A549 (cell line): ENCODE measurements around the gene ARHGAP31. TPM values are rescaled to one million over a fixed set of nuclear protein-coding genes. Genes with fewer than 3 reads are reported as not detected.

Experiments
- ATAC-seq, 2 experiments: fragments of 200-7000 bp in 1 of 2; fragments of >200 bp in 1 of 2; cut with Nextera tagmentation in 1 of 2; cut with Tn5 transposase in 1 of 2; 3 replicates each; pipeline versions ENCODE4 v1.8.0 to v1.9.1; 2018 to 2020; ENCODE audit warnings: mild to moderate bottlenecking in 1 of 2, moderate library complexity in 1 of 2
- CTCF ChIA-PET: fragments of 300-600 bp; sonication (Branson Sonifier 250); formaldehyde crosslinking; extraction: SDS; loops from one replicate; lab custom pipeline; 2021; ENCODE audit warnings: antibody characterized with exemption, inconsistent platforms; lab: Yijun Ruan, JAX
- POLR2A ChIA-PET: fragments of 350-600 bp; formaldehyde crosslinking; extraction: SDS; loops from one replicate; lab custom pipeline; 2021; ENCODE audit warnings: antibody characterized with exemption, inconsistent platforms; lab: Yijun Ruan, JAX
- DNase-seq, 2 experiments: peaks; one replicate each; pipeline versions ENCODE4 v3.0.0 to v3.0.0-alpha.2; 2011 to 2016; ENCODE audit warnings: low read depth in 1 of 2, low spot score in 1 of 2
- FAIRE-seq: peaks from 2 replicates; lab custom pipeline; 2011; peaks lifted over from hg19 to GRCh38; lab: Jason Lieb, UNC
- H3K27ac ChIP-seq, 2 experiments: fragments of >200 bp; sonication (Bioruptor Twin); formaldehyde crosslinking; 3 replicates each; pipeline ENCODE4 v1.5.1; 2016 to 2017
- H3K4me1 ChIP-seq: fragments of >200 bp; sonication (Bioruptor Twin); formaldehyde crosslinking; 3 replicates; pipeline ENCODE4 v1.6.1; 2016
- H3K4me2 ChIP-seq: fragments of >200 bp; sonication (Bioruptor Twin); formaldehyde crosslinking; 3 replicates; pipeline ENCODE4 v1.6.1; 2016
- H3K4me3 ChIP-seq: fragments of >200 bp; sonication (Bioruptor Twin); formaldehyde crosslinking; 3 replicates; pipeline ENCODE4 v1.5.1; 2016
- H3K9me3 ChIP-seq: fragments of >200 bp; sonication (Bioruptor Twin); formaldehyde crosslinking; 3 replicates; pipeline ENCODE4 v1.6.1; 2016
- BCL3 ChIP-seq: fragments of >200 bp; sonication (Bioruptor Twin); formaldehyde crosslinking; IDR thresholded peaks from 3 replicates; pipeline ENCODE4 v1.6.1; 2016
- BHLHE40 ChIP-seq: IDR thresholded peaks from 2 replicates; pipeline ENCODE4 v1.6.1; 2012; ENCODE audit warnings: low read depth, low read length, inconsistent platforms
- CBX2 ChIP-seq: fragments of 200-600 bp; sonication (generic); IDR thresholded peaks from 2 replicates; pipeline ENCODE4 v1.6.1; 2016; ENCODE audit warnings: low read depth, mild to moderate bottlenecking, borderline replicate concordance
- CEBPB ChIP-seq, 2 experiments: fragments of >200 bp in 1 of 2; sonication (Bioruptor Twin) in 1 of 2; formaldehyde crosslinking in 1 of 2; IDR thresholded peaks; 2 replicates each; pipeline ENCODE4 v1.6.1; 2012 to 2016
- EHF ChIP-seq: fragments of 250-450 bp; sonication (Bioruptor Pico); IDR thresholded peaks from 2 replicates; pipeline ENCODE4 v1.5.0; 2020; ENCODE audit warnings: mild to moderate bottlenecking
- HDAC2 ChIP-seq: fragments of 200-600 bp; sonication (generic); IDR thresholded peaks from 2 replicates; pipeline ENCODE4 v1.6.1; 2016
- KDM5A ChIP-seq: fragments of 200-600 bp; sonication (generic); IDR thresholded peaks from 2 replicates; pipeline ENCODE4 v1.6.1; 2016; ENCODE audit warnings: antibody characterized with exemption, mild to moderate bottlenecking
- MAFK ChIP-seq: fragments of 450-650 bp; IDR thresholded peaks from 2 replicates; pipeline ENCODE4 v1.6.1; 2014; ENCODE audit not compliant: partially characterized antibody
- MYC ChIP-seq: IDR thresholded peaks from 2 replicates; pipeline ENCODE4 v1.6.1; 2012; ENCODE audit warnings: mild to moderate bottlenecking, inconsistent platforms, low read length, improper control_type of control experiment, borderline replicate concordance
- NPAS2 ChIP-seq: fragments of 250-450 bp; sonication (Bioruptor Pico); IDR thresholded peaks from 2 replicates; pipeline ENCODE4 v1.8.0; 2022; ENCODE audit warnings: mild to moderate bottlenecking, moderate library complexity, borderline replicate concordance
- PHF8 ChIP-seq: fragments of 200-600 bp; sonication (generic); IDR thresholded peaks from 2 replicates; pipeline ENCODE4 v1.6.1; 2016; ENCODE audit warnings: low read depth, mild to moderate bottlenecking, antibody characterized with exemption, moderate library complexity, borderline replicate concordance
- POLR2A ChIP-seq: IDR thresholded peaks from 2 replicates; pipeline ENCODE4 v1.6.1; 2012; ENCODE audit warnings: mild to moderate bottlenecking, low read length
- POLR2AphosphoS2 ChIP-seq: conservative IDR thresholded peaks from 2 replicates; pipeline ENCODE4 v1.6.1; 2012; ENCODE audit warnings: low read length, improper control_type of control experiment, inconsistent platforms
- RAD21 ChIP-seq, 2 experiments: fragments of >200 bp in 1 of 2; sonication (Bioruptor Twin) in 1 of 2; formaldehyde crosslinking in 1 of 2; IDR thresholded peaks in 1 of 2; conservative IDR thresholded peaks in 1 of 2; 2 replicates in 1 of 2; 3 replicates in 1 of 2; pipeline ENCODE4 v1.6.1; 2012 to 2018; ENCODE audit warnings: inconsistent platforms in 1 of 2
- RARB ChIP-seq: fragments of 250-450 bp; sonication (Bioruptor Pico); IDR thresholded peaks from 2 replicates; pipeline ENCODE4 v1.8.0; 2021; ENCODE audit warnings: mild to moderate bottlenecking, moderate library complexity
- RFX5 ChIP-seq: fragments of 450-650 bp; IDR thresholded peaks from 2 replicates; pipeline ENCODE4 v1.7.1; 2014; ENCODE audit warnings: antibody characterized with exemption, mild to moderate bottlenecking, moderate library complexity
- RNF2 ChIP-seq: fragments of 200-600 bp; sonication (generic); IDR thresholded peaks from 2 replicates; pipeline ENCODE4 v1.6.1; 2016; ENCODE audit warnings: low read depth, mild to moderate bottlenecking, antibody characterized with exemption, moderate library complexity, borderline replicate concordance
- SMC3 ChIP-seq: fragments of >200 bp; sonication (Bioruptor Twin); formaldehyde crosslinking; IDR thresholded peaks from 3 replicates; pipeline ENCODE4 v1.6.1; 2018; ENCODE audit warnings: inconsistent platforms
- SREBF2 ChIP-seq: fragments of 450-650 bp; IDR thresholded peaks from 2 replicates; pipeline ENCODE4 v1.6.1; 2014; ENCODE audit warnings: mild to moderate bottlenecking, moderate library complexity
- USF2 ChIP-seq: fragments of 450-650 bp; IDR thresholded peaks from 2 replicates; pipeline ENCODE4 v1.6.1; 2014; ENCODE audit warnings: antibody characterized with exemption
- WGBS: methylation state at CpG from one replicate; pipeline ENCODE4 v1.1.6; 2017; ENCODE audit errors: missing lambda C conversion rate; 5-methylcytosine and 5-hydroxymethylcytosine counted together
- polyA plus RNA-seq, 4 experiments: library from polyadenylated mRNA; depleted of rRNA in 3 of 4; stranded (reverse); fragments of >200 nt; fragmentation: RNase III in 1 of 4; extraction: RNeasy Plus Mini Kit Qiagen cat#74134 plus additional on column Dnase treatment in 1 of 4; gene quantifications; 2 replicates in 3 of 4; 3 replicates in 1 of 4; pipeline ENCODE4 v1.2.3, GENCODE V29; 2011 to 2017
- TF ChIP-seq, protein P1 (sequence below): fragments of 150-350 bp; IDR thresholded peaks from 2 replicates; pipeline ENCODE4 v1.6.1; 2014; ENCODE audit warnings: low read depth, mild to moderate bottlenecking, low read length
- TF ChIP-seq, protein P2 (sequence below): fragments of 250-450 bp; sonication (Bioruptor Pico); IDR thresholded peaks from 2 replicates; pipeline ENCODE4 v1.5.0; 2021; ENCODE audit warnings: mild to moderate bottlenecking, moderate library complexity, borderline replicate concordance
- TF ChIP-seq, protein P3 (sequence below): fragments of >200 bp; sonication (Bioruptor Twin); formaldehyde crosslinking; IDR thresholded peaks from 2 replicates; pipeline ENCODE4 v1.6.1; 2016
- TF ChIP-seq, protein P4 (sequence below): fragments of >200 bp; sonication (Bioruptor Twin); formaldehyde crosslinking; IDR thresholded peaks from 3 replicates; pipeline ENCODE4 v1.5.1; 2016

ARHGAP31 gene
- polyA plus RNA-seq, 2 of the 4 experiments (the other 2 are of a cell fraction) = 0.93 to 1.3 TPM

DNA sequence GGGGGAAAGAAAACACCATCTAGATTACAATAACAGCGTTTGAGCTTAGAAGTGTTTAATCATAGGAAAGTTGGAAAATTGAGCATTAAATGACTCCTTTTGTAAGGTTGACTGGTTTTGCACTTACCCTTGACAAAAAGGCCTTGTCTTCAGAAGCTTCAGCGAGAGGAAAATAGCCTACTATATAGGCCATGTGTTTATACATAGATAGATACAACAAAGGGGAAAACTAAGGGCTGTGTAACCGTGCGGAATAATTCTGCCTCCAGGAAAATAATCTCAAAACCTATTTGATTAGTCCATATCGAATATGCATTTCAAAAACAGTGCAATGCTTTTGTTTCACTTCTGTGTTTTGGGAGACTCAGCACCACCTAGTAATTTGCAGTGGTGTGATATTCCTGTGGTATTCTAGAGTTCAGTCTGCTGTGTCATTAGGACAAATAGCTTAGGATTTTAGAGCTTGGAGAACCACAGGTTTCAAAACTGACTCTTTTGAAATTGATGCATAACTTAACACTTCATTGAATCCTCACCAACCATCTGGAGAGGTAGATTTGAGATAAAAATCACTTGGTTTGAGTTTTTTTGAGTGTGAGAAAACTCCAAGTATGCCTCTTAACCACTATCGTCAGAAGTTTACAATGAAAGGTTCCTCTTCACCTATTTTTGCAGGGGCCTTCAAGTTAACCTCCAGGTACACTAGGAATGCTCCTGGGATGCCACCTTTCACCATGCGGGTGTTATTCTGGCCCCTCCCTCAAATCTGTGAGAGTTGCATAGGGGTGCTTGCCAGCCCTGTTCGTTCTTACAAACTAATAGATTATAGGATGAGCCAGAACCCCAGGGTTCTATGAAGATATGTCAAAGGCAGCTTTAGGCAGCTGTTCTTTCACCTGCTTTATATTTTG is 1.9 kb downstream of the ARHGAP31 start (continued):
- TF ChIP-seq, protein P1, sequence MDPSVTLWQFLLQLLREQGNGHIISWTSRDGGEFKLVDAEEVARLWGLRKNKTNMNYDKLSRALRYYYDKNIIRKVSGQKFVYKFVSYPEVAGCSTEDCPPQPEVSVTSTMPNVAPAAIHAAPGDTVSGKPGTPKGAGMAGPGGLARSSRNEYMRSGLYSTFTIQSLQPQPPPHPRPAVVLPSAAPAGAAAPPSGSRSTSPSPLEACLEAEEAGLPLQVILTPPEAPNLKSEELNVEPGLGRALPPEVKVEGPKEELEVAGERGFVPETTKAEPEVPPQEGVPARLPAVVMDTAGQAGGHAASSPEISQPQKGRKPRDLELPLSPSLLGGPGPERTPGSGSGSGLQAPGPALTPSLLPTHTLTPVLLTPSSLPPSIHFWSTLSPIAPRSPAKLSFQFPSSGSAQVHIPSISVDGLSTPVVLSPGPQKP = no peak
- no peak for TF ChIP-seq EHF (CRISPR knock-in tag)
- TF ChIP-seq SREBF2 = no peak
- TF ChIP-seq POLR2A = no peak

- DNase-seq (no peak), FAIRE-seq (no peak), ATAC-seq (no peak)
- no peak for TF ChIP-seq CEBPB (IDR thresholded peaks at IDR 0.05)
- no peak for TF ChIP-seq BCL3
- TF ChIP-seq, protein P2, sequence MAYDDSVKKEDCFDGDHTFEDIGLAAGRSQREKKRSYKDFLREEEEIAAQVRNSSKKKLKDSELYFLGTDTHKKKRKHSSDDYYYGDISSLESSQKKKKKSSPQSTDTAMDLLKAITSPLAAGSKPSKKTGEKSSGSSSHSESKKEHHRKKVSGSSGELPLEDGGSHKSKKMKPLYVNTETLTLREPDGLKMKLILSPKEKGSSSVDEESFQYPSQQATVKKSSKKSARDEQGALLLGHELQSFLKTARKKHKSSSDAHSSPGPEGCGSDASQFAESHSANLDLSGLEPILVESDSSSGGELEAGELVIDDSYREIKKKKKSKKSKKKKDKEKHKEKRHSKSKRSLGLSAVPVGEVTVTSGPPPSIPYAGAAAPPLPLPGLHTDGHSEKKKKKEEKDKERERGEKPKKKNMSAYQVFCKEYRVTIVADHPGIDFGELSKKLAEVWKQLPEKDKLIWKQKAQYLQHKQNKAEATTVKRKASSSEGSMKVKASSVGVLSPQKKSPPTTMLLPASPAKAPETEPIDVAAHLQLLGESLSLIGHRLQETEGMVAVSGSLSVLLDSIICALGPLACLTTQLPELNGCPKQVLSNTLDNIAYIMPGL (CRISPR knock-in tag) = no peak
- TF ChIP-seq SREBF2 = no peak
- TF ChIP-seq POLR2AphosphoS2 = no peak
- TF ChIP-seq NPAS2 (CRISPR knock-in tag) = no peak
- no peak for TF ChIP-seq BHLHE40
- TF ChIP-seq RFX5 = no peak
- TF ChIP-seq, protein P3, sequence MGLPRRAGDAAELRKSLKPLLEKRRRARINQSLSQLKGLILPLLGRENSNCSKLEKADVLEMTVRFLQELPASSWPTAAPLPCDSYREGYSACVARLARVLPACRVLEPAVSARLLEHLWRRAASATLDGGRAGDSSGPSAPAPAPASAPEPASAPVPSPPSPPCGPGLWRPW = no peak
- TF ChIP-seq SMC3 = no peak
- H3K27ac ChIP-seq = no peak overlapping the region
- no peak overlapping the region for H3K4me2 ChIP-seq
- ChIA-PET CTCF (interaction anchor here (1.4 to 1.8 kb wide), 2 partner anchors 9 to 57 kb away, joined by 4 to 5 read pairs; no protein-coding TSS in a partner anchor), POLR2A (interaction anchor here (2.8 kb wide), 1 partner anchor 167 kb away, joined by 14 read pairs; the partner anchor contains the start of gene TMEM39A)
- peaks cover 14% of the 10 kb centered on the region for H3K4me1 ChIP-seq
- no peak overlapping the region for H3K4me3 ChIP-seq
- no peaks in the 10 kb centered on the region for H3K9me3 ChIP-seq
- WGBS = 83% methylated on average over 4 of the region's 4 CpGs
Observed at GRCh38 chr3:119296727-119297122, 2.5 kb downstream of the ARHGAP31 start.

- ATAC-seq = no peak
- no peak for FAIRE-seq
- Histone ChIP-seq H3K4me2 (no peak overlapping the region), H3K27ac (no peak overlapping the region), H3K4me3 (no peak overlapping the region), H3K9me3 (no peaks in the 10 kb centered on the region), H3K4me1 (peaks cover 14% of the 10 kb centered on the region)
- no peak for DNase-seq
- POLR2A ChIA-PET = no interaction called here
- CTCF ChIA-PET = interaction anchor here (1.4 to 1.8 kb wide), 2 partner anchors 8 to 56 kb away, joined by 4 to 5 read pairs; no protein-coding TSS in a partner anchor
- TF ChIP-seq HDAC2 (no peak), BHLHE40 (no peak), PHF8 (no peak), KDM5A (no peak), CBX2 (no peak), MYC (no peak), MAFK (no peak), RAD21 (conservative IDR thresholded peaks at IDR 0.05 in 1 of 2, IDR thresholded peaks at IDR 0.05 in 1 of 2) (no peak), RARB (CRISPR knock-in tag) (no peak), RFX5 (no peak), RNF2 (no peak), USF2 (no peak)
- TF ChIP-seq, protein P4, sequence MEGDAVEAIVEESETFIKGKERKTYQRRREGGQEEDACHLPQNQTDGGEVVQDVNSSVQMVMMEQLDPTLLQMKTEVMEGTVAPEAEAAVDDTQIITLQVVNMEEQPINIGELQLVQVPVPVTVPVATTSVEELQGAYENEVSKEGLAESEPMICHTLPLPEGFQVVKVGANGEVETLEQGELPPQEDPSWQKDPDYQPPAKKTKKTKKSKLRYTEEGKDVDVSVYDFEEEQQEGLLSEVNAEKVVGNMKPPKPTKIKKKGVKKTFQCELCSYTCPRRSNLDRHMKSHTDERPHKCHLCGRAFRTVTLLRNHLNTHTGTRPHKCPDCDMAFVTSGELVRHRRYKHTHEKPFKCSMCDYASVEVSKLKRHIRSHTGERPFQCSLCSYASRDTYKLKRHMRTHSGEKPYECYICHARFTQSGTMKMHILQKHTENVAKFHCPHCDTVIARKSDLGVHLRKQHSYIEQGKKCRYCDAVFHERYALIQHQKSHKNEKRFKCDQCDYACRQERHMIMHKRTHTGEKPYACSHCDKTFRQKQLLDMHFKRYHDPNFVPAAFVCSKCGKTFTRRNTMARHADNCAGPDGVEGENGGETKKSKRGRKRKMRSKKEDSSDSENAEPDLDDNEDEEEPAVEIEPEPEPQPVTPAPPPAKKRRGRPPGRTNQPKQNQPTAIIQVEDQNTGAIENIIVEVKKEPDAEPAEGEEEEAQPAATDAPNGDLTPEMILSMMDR = no peak
- TF ChIP-seq, protein P2 (CRISPR knock-in tag) = no peak
Observed at GRCh38 chr3:119297169-119297568, 3.0 kb downstream of the ARHGAP31 start.
